HG02763 (cell line): Measurements from ENCODE around the gene PRKD2.
A peak's percentile ranks its signal among the peaks of the same experiment; 100 is the strongest.

Experiments
- ATAC-seq: cut with Tn5 transposase; IDR thresholded peaks from one replicate; pipeline ENCODE4 v1.9.1; 2021; ENCODE audit warnings: mild to moderate bottlenecking, moderate library complexity; ENCODE audit not compliant: unreplicated experiment

PRKD2 gene

GRCh38 chr19:46725036-46725820, 8.3 kb upstream of the PRKD2 start:
- no peak for ATAC-seq

- no peak for ATAC-seq
Measured at GRCh38 chr19:46724468-46724867, 7.6 kb upstream of the PRKD2 start.

- no peak for ATAC-seq
Measured at GRCh38 chr19:46723471-46723870, 6.6 kb upstream of the PRKD2 start.

GRCh38 chr19:46723023-46723461, 6.1 kb upstream of the PRKD2 start:
- ATAC-seq, result no peak

GRCh38 chr19:46722421-46723022, 5.6 kb upstream of the PRKD2 start:
- ATAC-seq, result no peak

GRCh38 chr19:46722004-46722380, 5.1 kb upstream of the PRKD2 start:
- ATAC-seq, result no peak

- ATAC-seq, result no peak
Measured at GRCh38 chr19:46721269-46722003, 4.5 kb upstream of the PRKD2 start.

- no peak for ATAC-seq
Measured at GRCh38 chr19:46720503-46721239, 3.8 kb upstream of the PRKD2 start.

- no peak for ATAC-seq
Measured at GRCh38 chr19:46719629-46720502, 3.0 kb upstream of the PRKD2 start.

GRCh38 chr19:46718934-46719622, 2.2 kb upstream of the PRKD2 start:
- ATAC-seq, result peak; percentile 27

GRCh38 chr19:46718157-46718933, 1.4 kb upstream of the PRKD2 start:
- no peak for ATAC-seq

- no peak for ATAC-seq
Measured at GRCh38 chr19:46717716-46718143, 816 bp upstream of the PRKD2 start.

- ATAC-seq, result no peak
Measured at GRCh38 chr19:46716672-46717033, 261 bp downstream of the PRKD2 start.

- no peak for ATAC-seq
Measured at GRCh38 chr19:46715975-46716671, 791 bp downstream of the PRKD2 start.

GRCh38 chr19:46715620-46715974, 1.3 kb downstream of the PRKD2 start:
- ATAC-seq, result no peak

GRCh38 chr19:46714444-46715106, 2.3 kb downstream of the PRKD2 start:
- ATAC-seq, result no peak

- no peak for ATAC-seq
Measured at GRCh38 chr19:46713781-46714443, 3.0 kb downstream of the PRKD2 start.
